Measurements from ENCODE around the gene KIT.

GRCh38 chr4:54657185-54657550 lies 589 bp upstream of the KIT start:
- TF ChIP-seq CTCF (IDR thresholded peaks at IDR 0.05) (no peak), POLR2A (IDR thresholded peaks at IDR 0.05) (no peak)
